Measurements from ENCODE around the gene SLC25A21.

GRCh38 chr14:36948157-36948859 is 224.1 kb downstream of the SLC25A21 start:
- no peak for TF ChIP-seq GLIS3 (CRISPR knock-in tag; IDR thresholded peaks at IDR 0.05)
- TF ChIP-seq, protein P1, sequence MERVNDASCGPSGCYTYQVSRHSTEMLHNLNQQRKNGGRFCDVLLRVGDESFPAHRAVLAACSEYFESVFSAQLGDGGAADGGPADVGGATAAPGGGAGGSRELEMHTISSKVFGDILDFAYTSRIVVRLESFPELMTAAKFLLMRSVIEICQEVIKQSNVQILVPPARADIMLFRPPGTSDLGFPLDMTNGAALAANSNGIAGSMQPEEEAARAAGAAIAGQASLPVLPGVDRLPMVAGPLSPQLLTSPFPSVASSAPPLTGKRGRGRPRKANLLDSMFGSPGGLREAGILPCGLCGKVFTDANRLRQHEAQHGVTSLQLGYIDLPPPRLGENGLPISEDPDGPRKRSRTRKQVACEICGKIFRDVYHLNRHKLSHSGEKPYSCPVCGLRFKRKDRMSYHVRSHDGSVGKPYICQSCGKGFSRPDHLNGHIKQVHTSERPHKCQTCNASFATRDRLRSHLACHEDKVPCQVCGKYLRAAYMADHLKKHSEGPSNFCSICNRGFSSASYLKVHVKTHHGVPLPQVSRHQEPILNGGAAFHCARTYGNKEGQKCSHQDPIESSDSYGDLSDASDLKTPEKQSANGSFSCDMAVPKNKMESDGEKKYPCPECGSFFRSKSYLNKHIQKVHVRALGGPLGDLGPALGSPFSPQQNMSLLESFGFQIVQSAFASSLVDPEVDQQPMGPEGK (CRISPR knock-in tag; IDR thresholded peaks at IDR 0.05; ENCODE audit: borderline replicate concordance) = no peak
- TF ChIP-seq ZFP30 (CRISPR knock-in tag; IDR thresholded peaks at IDR 0.05) = no peak
- TF ChIP-seq CREB5 (CRISPR knock-in tag; IDR thresholded peaks at IDR 0.05; ENCODE audit: low read depth) = no peak
- TF ChIP-seq ARNTL (CRISPR knock-in tag; IDR thresholded peaks at IDR 0.05; ENCODE audit: borderline replicate concordance, low read depth) = no peak
- no peak for TF ChIP-seq ZFP3 (CRISPR knock-in tag; IDR thresholded peaks at IDR 0.05)
- TF ChIP-seq PPARA (CRISPR knock-in tag; IDR thresholded peaks at IDR 0.05; ENCODE audit: borderline replicate concordance) = no peak
- TF ChIP-seq ZNF8 (CRISPR knock-in tag; IDR thresholded peaks at IDR 0.05) = no peak
- no peak for TF ChIP-seq ZNF70 (CRISPR knock-in tag; IDR thresholded peaks at IDR 0.05)
